GM12864 (cell line): ENCODE results near the gene AXIN1.
A peak's percentile ranks its signal among the peaks of the same experiment; 100 is the strongest.
"Not testable (repeated sequence)": the region's sequence is repeated elsewhere in the genome, so short reads cannot be mapped to it uniquely, and the experiment has no call there.

Experiments used
- DNase-seq: peaks from one replicate; pipeline ENCODE4 v3.0.0-alpha.2; 2011; ENCODE audit warnings: low read depth
- H3K4me3 ChIP-seq: 2 replicates; pipeline ENCODE4 v1.5.1; 2011; ENCODE audit warnings: mild to moderate bottlenecking, low read depth, low read length, control low read depth
- TF ChIP-seq, protein P1 (sequence below): IDR thresholded peaks from 2 replicates; pipeline ENCODE4 v1.5.1; 2011; ENCODE audit warnings: low read depth, mild to moderate bottlenecking, moderate library complexity, low read length, control low read depth, inconsistent platforms; ENCODE audit errors: missing control alignments

Gene AXIN1

DNA sequence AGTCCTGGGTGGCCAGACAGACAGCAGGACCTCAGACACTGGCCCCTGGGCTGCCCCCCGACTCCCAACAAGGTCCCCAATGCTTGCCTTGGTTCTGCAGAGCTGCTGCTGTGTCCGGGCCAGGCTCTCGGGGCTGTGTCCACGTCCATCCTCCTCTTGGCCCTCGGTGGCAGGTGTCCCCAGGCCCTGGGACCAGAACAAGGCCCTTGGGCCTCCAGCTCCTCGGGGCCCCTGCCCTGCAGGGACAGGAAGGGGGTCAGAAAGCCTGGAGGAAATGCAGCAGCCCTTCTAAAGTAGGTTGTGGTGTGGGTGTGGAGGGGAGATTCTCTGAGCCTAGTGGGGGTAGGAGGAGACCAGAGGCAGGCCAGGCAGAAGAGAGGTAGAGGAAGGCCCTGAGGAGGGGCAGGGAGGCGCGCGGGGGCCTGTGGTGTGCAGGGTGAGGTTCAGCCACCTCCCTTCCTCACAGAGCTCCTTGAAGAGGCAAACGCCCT is 2.5 kb upstream of the AXIN1 start:
- H3K4me3 ChIP-seq, result no peak overlapping the region

DNA sequence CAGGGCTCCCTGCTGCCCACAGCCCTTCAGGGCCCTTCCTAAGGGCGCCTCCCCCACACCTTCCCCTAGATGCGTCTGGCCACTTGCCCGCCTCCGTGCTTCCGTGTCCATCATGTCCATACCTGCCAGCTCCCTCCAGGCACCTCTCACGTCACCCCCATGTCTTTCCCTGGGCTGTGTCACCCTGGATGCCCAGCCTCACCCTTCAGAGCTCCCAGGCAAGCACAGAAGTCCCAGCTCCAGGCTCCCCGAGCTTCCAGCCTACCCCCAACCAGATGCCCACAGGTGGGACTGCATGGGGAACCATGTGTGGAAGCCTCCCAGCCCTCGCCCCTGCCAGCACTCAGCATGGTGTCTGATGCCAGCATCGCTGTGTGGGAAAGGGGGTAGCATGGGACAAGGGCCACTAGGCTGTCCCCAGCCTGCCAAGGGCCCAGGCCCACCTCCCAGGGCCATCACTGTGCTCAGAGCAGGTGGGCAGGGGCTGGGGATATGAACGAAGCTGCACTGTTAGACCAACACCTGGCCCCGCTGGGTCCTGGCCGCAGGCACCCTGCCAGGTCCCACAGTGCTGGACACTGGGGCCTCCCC is 1.9 kb upstream of the AXIN1 start:
- DNase-seq, result no peak
- H3K4me3 ChIP-seq, result no peak overlapping the region
- TF ChIP-seq, protein P1, sequence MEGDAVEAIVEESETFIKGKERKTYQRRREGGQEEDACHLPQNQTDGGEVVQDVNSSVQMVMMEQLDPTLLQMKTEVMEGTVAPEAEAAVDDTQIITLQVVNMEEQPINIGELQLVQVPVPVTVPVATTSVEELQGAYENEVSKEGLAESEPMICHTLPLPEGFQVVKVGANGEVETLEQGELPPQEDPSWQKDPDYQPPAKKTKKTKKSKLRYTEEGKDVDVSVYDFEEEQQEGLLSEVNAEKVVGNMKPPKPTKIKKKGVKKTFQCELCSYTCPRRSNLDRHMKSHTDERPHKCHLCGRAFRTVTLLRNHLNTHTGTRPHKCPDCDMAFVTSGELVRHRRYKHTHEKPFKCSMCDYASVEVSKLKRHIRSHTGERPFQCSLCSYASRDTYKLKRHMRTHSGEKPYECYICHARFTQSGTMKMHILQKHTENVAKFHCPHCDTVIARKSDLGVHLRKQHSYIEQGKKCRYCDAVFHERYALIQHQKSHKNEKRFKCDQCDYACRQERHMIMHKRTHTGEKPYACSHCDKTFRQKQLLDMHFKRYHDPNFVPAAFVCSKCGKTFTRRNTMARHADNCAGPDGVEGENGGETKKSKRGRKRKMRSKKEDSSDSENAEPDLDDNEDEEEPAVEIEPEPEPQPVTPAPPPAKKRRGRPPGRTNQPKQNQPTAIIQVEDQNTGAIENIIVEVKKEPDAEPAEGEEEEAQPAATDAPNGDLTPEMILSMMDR, result no peak

More for the DNA sequence above, 2.5 kb upstream of the AXIN1 start:
- TF ChIP-seq, protein P1, result no peak
- DNase-seq, result no peak

DNA sequence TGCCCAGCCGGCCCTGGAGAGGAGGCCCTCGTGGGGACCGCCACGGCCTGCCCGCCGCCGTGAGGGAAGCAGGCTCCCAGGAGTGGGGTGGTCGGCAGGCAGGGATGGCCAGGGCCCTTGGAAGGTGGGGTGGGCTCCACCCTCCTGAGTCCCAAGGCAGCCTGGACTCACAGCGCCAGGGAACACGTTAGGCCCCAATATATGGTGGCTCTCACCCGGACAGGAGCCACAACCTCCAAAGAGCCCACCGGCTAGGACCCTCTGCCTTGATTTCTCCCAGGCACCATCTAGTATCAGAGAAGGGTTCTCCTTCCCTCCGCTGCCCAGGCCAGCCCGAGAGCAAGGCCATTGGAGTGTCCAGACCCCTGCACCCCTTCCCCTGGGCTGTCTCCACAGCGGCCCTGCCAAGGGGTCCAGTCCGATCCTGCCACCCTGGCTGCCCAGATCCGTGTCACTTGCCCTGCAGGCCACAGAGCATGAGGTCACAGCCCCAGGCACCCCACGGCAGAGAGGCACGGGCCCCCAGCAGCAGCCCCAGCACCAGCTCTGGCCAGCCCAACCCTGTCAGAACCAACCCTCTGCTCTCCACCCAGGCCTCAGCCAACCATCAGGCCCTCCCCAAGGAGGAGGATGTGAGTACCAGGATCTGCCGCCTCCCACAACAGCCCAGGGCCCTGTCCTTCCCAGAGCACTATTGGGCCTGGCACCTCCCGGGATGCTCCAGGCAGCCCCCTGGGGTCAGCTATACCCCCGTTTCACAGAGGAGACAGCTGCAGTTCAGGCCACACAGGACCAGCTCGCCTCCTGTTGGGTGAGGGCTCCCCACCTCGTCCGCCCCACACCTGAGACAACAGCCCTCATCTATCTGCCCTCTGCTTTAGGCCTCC is 1.1 kb upstream of the AXIN1 start:
- H3K4me3 ChIP-seq, result peak overlapping the region; percentile 65
- DNase-seq, result no peak
- TF ChIP-seq, protein P1, result no peak

DNA sequence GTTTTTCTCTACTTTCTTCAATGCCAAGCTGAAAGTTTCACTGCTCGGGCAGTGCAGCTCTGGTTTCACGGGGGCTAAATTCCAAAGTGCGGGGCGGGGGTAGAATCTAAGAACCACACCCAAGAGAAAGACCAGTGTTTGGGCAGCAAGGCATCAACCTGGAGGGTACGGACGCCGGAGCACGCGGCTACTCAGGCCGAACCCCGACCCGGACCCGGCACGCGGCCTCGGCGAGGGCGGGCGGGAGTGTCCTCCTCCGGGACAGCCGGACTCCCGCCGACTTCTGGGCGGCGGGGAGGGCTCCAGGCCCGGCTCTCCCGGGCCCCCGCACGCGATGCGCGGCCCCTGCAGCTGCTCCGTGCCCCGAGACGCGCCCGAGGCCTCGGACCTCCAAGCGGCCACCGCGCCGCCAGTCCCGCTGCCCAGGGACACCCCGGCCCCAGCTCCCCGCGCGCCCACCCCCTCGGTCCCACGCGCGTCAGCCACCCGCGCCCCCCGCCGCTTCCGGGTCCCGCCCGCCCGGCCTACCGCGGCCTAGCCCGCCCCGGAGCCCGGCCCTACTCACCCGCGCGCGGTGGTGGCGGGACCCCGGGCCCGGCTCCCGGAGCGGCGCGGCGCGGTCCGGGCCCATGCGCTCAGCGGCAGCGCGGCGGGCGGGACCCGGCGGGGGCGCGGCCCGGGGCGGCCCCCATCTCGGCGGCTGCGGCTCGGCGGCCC is 561 bp downstream of the AXIN1 start:
- TF ChIP-seq, protein P1, result no peak

DNA sequence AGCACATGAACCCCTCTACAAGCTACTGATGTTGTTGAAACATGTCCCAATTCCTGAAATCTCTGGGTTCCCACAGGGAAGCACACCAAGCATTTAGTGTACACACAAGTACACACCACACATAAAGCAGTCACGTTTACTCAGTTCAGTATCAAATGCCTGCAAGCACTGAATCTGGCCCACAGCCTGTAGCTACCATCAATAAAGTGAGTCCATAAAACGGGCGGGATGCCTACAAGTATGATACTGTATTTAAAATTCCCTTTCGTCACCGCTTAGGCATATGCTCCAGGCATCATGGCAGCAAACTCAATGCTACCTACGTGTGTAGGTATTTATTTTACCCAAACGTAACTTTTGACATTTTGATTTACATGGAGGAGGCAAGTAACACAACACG is 2.3 kb downstream of the AXIN1 start:
- DNase-seq, result no peak
- no peak overlapping the region for H3K4me3 ChIP-seq
- TF ChIP-seq, protein P1, result no peak

More for the DNA sequence above, 561 bp downstream of the AXIN1 start:
- peak overlapping the region; percentile 81 for H3K4me3 ChIP-seq
- DNase-seq, result no peak

DNA sequence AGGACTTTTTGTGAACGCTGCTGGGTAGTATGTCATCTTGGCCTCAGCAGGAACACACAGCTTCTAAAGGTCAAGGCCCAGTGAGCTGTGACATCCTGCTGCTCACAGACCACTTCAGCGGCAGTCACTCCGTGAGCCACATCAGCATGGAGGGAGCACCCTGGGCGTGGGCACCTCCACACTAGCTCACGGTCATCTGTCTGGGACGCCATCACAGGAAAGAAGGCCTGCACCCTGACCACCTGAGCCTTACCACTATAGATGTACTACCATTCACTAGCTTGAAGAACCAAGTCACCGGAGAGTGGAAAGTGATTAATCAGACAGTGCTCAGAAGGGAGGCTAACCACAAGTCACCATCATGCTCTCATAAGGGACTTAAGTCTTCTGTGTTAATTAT is 3.3 kb downstream of the AXIN1 start:
- TF ChIP-seq, protein P1, result no peak
- no peak for DNase-seq
- H3K4me3 ChIP-seq, result no peak overlapping the region

- DNase-seq, H3K4me3 ChIP-seq: not testable (repeated sequence)
These were observed 4.0 kb downstream of the AXIN1 start for GRCh38 chr16:348495-348894.
